GM10248 (cell line): Measurements from ENCODE around the gene IRX4.

Experiments
- CTCF ChIA-PET: fragments of 300-600 bp; sonication (Branson Sonifier 250); formaldehyde crosslinking; extraction: SDS; loops from one replicate; lab custom pipeline; 2021; ENCODE audit warnings: antibody characterized with exemption; lab: Yijun Ruan, JAX
- POLR2A ChIA-PET: fragments of 350-650 bp; sonication (Branson Sonifier 250); formaldehyde crosslinking; extraction: SDS; loops from one replicate; lab custom pipeline; 2020; ENCODE audit warnings: antibody characterized with exemption; lab: Yijun Ruan, JAX
- DNase-seq: peaks from one replicate; pipeline ENCODE4 v3.0.0; 2012; ENCODE audit errors: extremely low spot score
- CTCF ChIP-seq: IDR thresholded peaks from 2 replicates; pipeline ENCODE4 v1.5.1; 2012; ENCODE audit warnings: mild to moderate bottlenecking, low read depth; ENCODE audit errors: extremely low read depth, missing control alignments, control extremely low read depth

Gene IRX4

GRCh38 chr5:1868886-1869475 is 13.7 kb downstream of the IRX4 start:
- no peak for TF ChIP-seq CTCF
- ChIA-PET CTCF (no interaction called here), POLR2A (no interaction called here)
- no peak for DNase-seq

GRCh38 chr5:1867815-1868143 is 14.9 kb downstream of the IRX4 start:
- no peak for DNase-seq
- TF ChIP-seq CTCF, result no peak
- CTCF ChIA-PET, result interaction anchor here (1.4 kb wide), 1 partner anchor 13 kb away, joined by 3 read pairs; no protein-coding TSS in a partner anchor
- POLR2A ChIA-PET, result no interaction called here

- no peak for DNase-seq
- ChIA-PET CTCF (interaction anchor here (1.4 kb wide), 1 partner anchor 12 kb away, joined by 3 read pairs; no protein-coding TSS in a partner anchor), POLR2A (no interaction called here)
- no peak for TF ChIP-seq CTCF
Observed at GRCh38 chr5:1867114-1867814, 15.5 kb downstream of the IRX4 start.

GRCh38 chr5:1865948-1866347 is 16.8 kb downstream of the IRX4 start:
- no peak for DNase-seq
- TF ChIP-seq CTCF, result no peak
- CTCF ChIA-PET, result no interaction called here
- POLR2A ChIA-PET, result no interaction called here

- DNase-seq, result no peak
- ChIA-PET POLR2A (no interaction called here), CTCF (no interaction called here)
- TF ChIP-seq CTCF, result no peak
Observed at GRCh38 chr5:1865486-1865885, 17.2 kb downstream of the IRX4 start.

GRCh38 chr5:1864896-1865440 is 17.8 kb downstream of the IRX4 start:
- POLR2A ChIA-PET, result no interaction called here
- CTCF ChIA-PET, result no interaction called here

More at GRCh38 chr5:1864896-1865440, 17.8 kb downstream of the IRX4 start:
- no peak for DNase-seq
- TF ChIP-seq CTCF, result no peak
